Natural killer cell (primary cell): ENCODE results near the gene PTS. TPM values are rescaled to one million over a fixed set of nuclear protein-coding genes. Genes with fewer than 3 reads are reported as not detected.

ENCODE experiments used
- ATAC-seq, 3 donors: fragments of 150-1000 bp in 2 of 3; fragments of 200-7000 bp in 1 of 3; cut with Tn5 transposase; 1 replicate in 1 of 3; 2 replicates in 2 of 3; pipeline ENCODE4 v1.10.0; 2021; ENCODE audit warnings: mild to moderate bottlenecking in 2 of 3, moderate library complexity in 2 of 3
- DNase-seq, 2 donors: peaks; one replicate each; pipeline versions ENCODE4 v3.0.0 to v3.0.0-alpha.2; 2013 to 2021; ENCODE audit warnings: mixed read lengths in 1 of 2
- H3K27ac ChIP-seq: one replicate; pipeline ENCODE4 v1.5.1; 2013; ENCODE audit warnings: mild to moderate bottlenecking, low read length
- H3K27me3 ChIP-seq: one replicate; pipeline ENCODE4 v1.6.1; 2013; ENCODE audit warnings: low read length; ENCODE audit not compliant: control insufficient read depth, insufficient read depth
- H3K36me3 ChIP-seq: one replicate; pipeline ENCODE4 v1.6.1; 2013; ENCODE audit warnings: low read length; ENCODE audit not compliant: control insufficient read depth, insufficient read depth
- H3K4me1 ChIP-seq: one replicate; pipeline ENCODE4 v1.6.1; 2013; ENCODE audit warnings: low read length; ENCODE audit not compliant: control insufficient read depth, insufficient read depth
- H3K4me3 ChIP-seq: one replicate; pipeline ENCODE4 v1.5.1; 2013; ENCODE audit warnings: low read length
- H3K9me3 ChIP-seq: one replicate; pipeline ENCODE4 v1.6.1; 2013; ENCODE audit warnings: low read length; ENCODE audit not compliant: control insufficient read depth, insufficient read depth
- H3K27ac Mint-ChIP-seq, 2 donors: one replicate each; pipeline ENCODE4 v1.8.0; 2022; ENCODE audit warnings: mild to moderate bottlenecking in 2 of 2, mixed read lengths in 2 of 2, moderate library complexity in 1 of 2
- H3K27me3 Mint-ChIP-seq, 2 donors: one replicate each; pipeline ENCODE4 v1.8.0; 2022; ENCODE audit warnings: low read depth in 2 of 2, mixed read lengths in 2 of 2
- H3K36me3 Mint-ChIP-seq: one replicate; pipeline ENCODE4 v1.8.0; 2022; ENCODE audit warnings: mixed read lengths
- H3K4me1 Mint-ChIP-seq, 2 donors: one replicate each; pipeline ENCODE4 v1.8.0; 2022; ENCODE audit warnings: mixed read lengths in 2 of 2
- H3K4me3 Mint-ChIP-seq: one replicate; pipeline ENCODE4 v1.8.0; 2022; ENCODE audit warnings: mild to moderate bottlenecking, moderate library complexity, mixed read lengths
- H3K9me3 Mint-ChIP-seq, 2 donors: one replicate each; pipeline ENCODE4 v1.8.0; 2022; ENCODE audit warnings: mixed read lengths in 2 of 2
- CTCF ChIP-seq: fragments of 200-600 bp; IDR thresholded peaks from one replicate; pipeline ENCODE4 v1.8.0; 2022; ENCODE audit warnings: antibody characterized with exemption
- WGBS: methylation state at CpG from one replicate; pipeline ENCODE4 v1.1.7; 2013; ENCODE audit warnings: missing lambda C conversion rate; ENCODE audit not compliant: insufficient coverage; 5-methylcytosine and 5-hydroxymethylcytosine counted together
- intact Hi-C: fragments of 100-400 bp; cut with micrococcal nuclease; formaldehyde crosslinking; loops from one replicate; pipeline ENCODE4 v1.14.2; 2022
- total RNA-seq, 4 donors: library from RNA; stranded (reverse); fragments of 120-200 nt in 1 of 4; gene quantifications; one replicate each; pipeline versions ENCODE4 v1.2.3 to v1.2.4, GENCODE V29; 2013 to 2022

Gene PTS
- total RNA-seq, 3 donors from 2014 or later (not counting 1 experiment from before 2014, with no cell fraction given): 86.7 to 106 (median 97.4) TPM

- Mint-ChIP-seq H3K9me3 (no peaks in the 10 kb centered on the region), H3K36me3 (peaks cover 28% of the 10 kb centered on the region), H3K27me3 (no peaks in the 10 kb centered on the region), H3K4me1 (peaks cover 0 to 5% of the 10 kb centered on the region in 2 donors), H3K27ac (no peak overlapping the region), H3K4me3 (no peak overlapping the region)
- H3K27me3 ChIP-seq: no peaks in the 10 kb centered on the region
- WGBS: 80% methylated on average over 8 of the region's 8 CpGs
- ATAC-seq: no peak
- peaks cover 49% of the 10 kb centered on the region for H3K36me3 ChIP-seq
- peak overlapping the region; percentile 19 for H3K27ac ChIP-seq
- no peak overlapping the region for H3K4me3 ChIP-seq
- no peak for TF ChIP-seq CTCF
- H3K4me1 ChIP-seq: no peaks in the 10 kb centered on the region
- no peaks in the 10 kb centered on the region for H3K9me3 ChIP-seq
- intact Hi-C loops: no loop called here
- DNase-seq: no peak
These were observed 9.6 kb downstream of the PTS start for GRCh38 chr11:112235750-112236390.

GRCh38 chr11:112237451-112237850 lies 11.2 kb downstream of the PTS start:
- H3K36me3 Mint-ChIP-seq: peaks cover 28% of the 10 kb centered on the region
- H3K4me3 Mint-ChIP-seq: no peak overlapping the region
- DNase-seq (no peak), ATAC-seq (no peak)
- intact Hi-C loops: no loop called here
- Histone ChIP-seq H3K27ac (no peak overlapping the region), H3K27me3 (no peaks in the 10 kb centered on the region), H3K9me3 (no peaks in the 10 kb centered on the region), H3K4me1 (no peaks in the 10 kb centered on the region), H3K4me3 (no peak overlapping the region), H3K36me3 (peaks cover 48% of the 10 kb centered on the region)
- no peaks in the 10 kb centered on the region for H3K27me3 Mint-ChIP-seq
- no peak for TF ChIP-seq CTCF
- no peaks in the 10 kb centered on the region for H3K4me1 Mint-ChIP-seq
- no peak overlapping the region for H3K27ac Mint-ChIP-seq
- WGBS: 98% methylated on average over 4 of the region's 4 CpGs
- H3K9me3 Mint-ChIP-seq: no peaks in the 10 kb centered on the region

GRCh38 chr11:112238041-112238440 lies 11.8 kb downstream of the PTS start:
- H3K4me1 Mint-ChIP-seq: no peaks in the 10 kb centered on the region
- H3K4me1 ChIP-seq: no peaks in the 10 kb centered on the region
- no peaks in the 10 kb centered on the region for H3K9me3 ChIP-seq
- WGBS: 100% methylated on average over 1 of the region's 3 CpGs
- no peak overlapping the region for H3K27ac ChIP-seq
- ATAC-seq (no peak), DNase-seq (no peak)
- H3K36me3 Mint-ChIP-seq: peaks cover 28% of the 10 kb centered on the region
- H3K4me3 ChIP-seq: no peak overlapping the region
- intact Hi-C loops: no loop called here
- no peak for TF ChIP-seq CTCF
- H3K9me3 Mint-ChIP-seq: no peaks in the 10 kb centered on the region
- H3K36me3 ChIP-seq: peaks cover 46% of the 10 kb centered on the region
- no peaks in the 10 kb centered on the region for H3K27me3 ChIP-seq
- H3K27me3 Mint-ChIP-seq: no peaks in the 10 kb centered on the region
- no peak overlapping the region for H3K27ac Mint-ChIP-seq
- no peak overlapping the region for H3K4me3 Mint-ChIP-seq

- Histone ChIP-seq H3K4me3 (no peak overlapping the region), H3K9me3 (no peaks in the 10 kb centered on the region), H3K27ac (no peak overlapping the region), H3K4me1 (no peaks in the 10 kb centered on the region), H3K27me3 (no peaks in the 10 kb centered on the region), H3K36me3 (peaks cover 25% of the 10 kb centered on the region)
- intact Hi-C loops: no loop called here
- Mint-ChIP-seq H3K4me1 (no peaks in the 10 kb centered on the region), H3K27ac (no peak overlapping the region), H3K9me3 (no peaks in the 10 kb centered on the region), H3K27me3 (peaks cover 0 to 3% of the 10 kb centered on the region in 2 donors), H3K36me3 (peaks cover 34% of the 10 kb centered on the region), H3K4me3 (no peak overlapping the region)
- 97% methylated on average over 2 of the region's 3 CpGs for WGBS
- DNase-seq (no peak), ATAC-seq (no peak)
- TF ChIP-seq CTCF: no peak
These were observed 15.3 kb downstream of the PTS start for GRCh38 chr11:112241486-112241885.
